Measurements from ENCODE around the gene OCLN. TPM values are rescaled to one million over a fixed set of nuclear protein-coding genes. Genes with fewer than 3 reads are reported as not detected.
"Not testable (repeated sequence)": the region's sequence is repeated elsewhere in the genome, so short reads cannot be mapped to it uniquely, and the experiment has no call there.

OCLN gene
- 2.8 and 3.5 TPM in 2 replicates for total RNA-seq (2014; rRNA removed; shearing (Covaris generic); ENCODE audit: low replicate concordance)

- Histone ChIP-seq H3K9me2 (replicated peaks; ENCODE audit: insufficient read depth, low read length) (no peaks in the 10 kb centered on the region), H3K27ac (ENCODE audit: low read length) (no peak within 1 kb of the TSS), H3K36me3 (ENCODE audit: insufficient read depth, low read length) (no peaks in the 10 kb centered on the region), H3K79me2 (ENCODE audit: low read length) (no peaks in the 10 kb centered on the region), H3K9ac (ENCODE audit: low read length) (peak within 1 kb of the TSS; percentile 44), H3K4me2 (ENCODE audit: low read depth, low read length, poor library complexity, severe bottlenecking) (peak within 1 kb of the TSS; percentile 61), H2AFZ (ENCODE audit: low read length) (peak within 1 kb of the TSS; percentile 71; the same call in 1 of the 2 replicates), H3K4me1 (ENCODE audit: low read length) (peaks cover 6% of the 10 kb centered on the region; the same call in 1 of the 2 replicates), H3K27me3 (ENCODE audit: low read length) (no peaks in the 10 kb centered on the region), H3K9me3 (ENCODE audit: low read length) (no peaks in the 10 kb centered on the region), H4K20me1 (ENCODE audit: insufficient read depth, low read depth, low read length) (no peaks in the 10 kb centered on the region), H3K4me3 (ENCODE audit: low read length) (peak within 1 kb of the TSS; percentile 57; the same call in 1 of the 2 replicates)
- no peak for DNase-seq
Measured at GRCh38 chr5:69492391-69492922, at the start of gene OCLN. Gene OCLN, plus strand, starts transcription at chr5:69492790. Its CDS starts 11,455 bp downstream, at chr5:69504245.

- Histone ChIP-seq H3K4me2 (ENCODE audit: low read depth, low read length, poor library complexity, severe bottlenecking) (no peak overlapping the region), H3K4me1 (ENCODE audit: low read length) (no peaks in the 10 kb centered on the region), H3K9me2 (replicated peaks; ENCODE audit: insufficient read depth, low read length) (no peaks in the 10 kb centered on the region), H3K9ac (ENCODE audit: low read length) (no peak overlapping the region), H3K79me2 (ENCODE audit: low read length) (no peaks in the 10 kb centered on the region), H3K4me3 (ENCODE audit: low read length) (no peak overlapping the region), H2AFZ (ENCODE audit: low read length) (no peak overlapping the region), H3K27me3 (ENCODE audit: low read length) (no peaks in the 10 kb centered on the region), H3K36me3 (ENCODE audit: insufficient read depth, low read length) (no peaks in the 10 kb centered on the region), H4K20me1 (ENCODE audit: insufficient read depth, low read depth, low read length) (no peaks in the 10 kb centered on the region), H3K27ac (ENCODE audit: low read length) (no peak overlapping the region), H3K9me3 (ENCODE audit: low read length) (no peaks in the 10 kb centered on the region)
- DNase-seq: no peak
Measured at GRCh38 chr5:69444127-69444754, 48.3 kb upstream of the OCLN start.

- DNase-seq: no peak
- no peaks in the 10 kb centered on the region for H3K79me2 ChIP-seq (ENCODE audit: low read length)
- no peak overlapping the region for H3K9ac ChIP-seq (ENCODE audit: low read length)
- no peak overlapping the region for H3K4me2 ChIP-seq (ENCODE audit: low read depth, low read length, poor library complexity, severe bottlenecking)
- H3K27me3 ChIP-seq (ENCODE audit: low read length): no peaks in the 10 kb centered on the region
- H4K20me1 ChIP-seq (ENCODE audit: insufficient read depth, low read depth, low read length): no peaks in the 10 kb centered on the region
- H3K9me2 ChIP-seq (replicated peaks; ENCODE audit: insufficient read depth, low read length): no peaks in the 10 kb centered on the region
- no peaks in the 10 kb centered on the region for H3K4me1 ChIP-seq (ENCODE audit: low read length)
- H3K27ac ChIP-seq (ENCODE audit: low read length): no peak overlapping the region
- no peaks in the 10 kb centered on the region for H3K9me3 ChIP-seq (ENCODE audit: low read length)
- no peak overlapping the region for H3K4me3 ChIP-seq (ENCODE audit: low read length)
- H3K36me3 ChIP-seq (ENCODE audit: insufficient read depth, low read length): no peaks in the 10 kb centered on the region
- no peak overlapping the region for H2AFZ ChIP-seq (ENCODE audit: low read length)
Measured at GRCh38 chr5:69449511-69449910, 43.1 kb upstream of the OCLN start.

GRCh38 chr5:69450116-69450515 lies 42.5 kb upstream of the OCLN start:
- Histone ChIP-seq H3K36me3 (ENCODE audit: insufficient read depth, low read length) (no peaks in the 10 kb centered on the region), H3K9ac (ENCODE audit: low read length) (no peak overlapping the region), H3K9me2 (replicated peaks; ENCODE audit: insufficient read depth, low read length) (no peaks in the 10 kb centered on the region), H3K4me1 (ENCODE audit: low read length) (no peaks in the 10 kb centered on the region), H2AFZ (ENCODE audit: low read length) (no peak overlapping the region), H3K27ac (ENCODE audit: low read length) (no peak overlapping the region), H4K20me1 (ENCODE audit: insufficient read depth, low read depth, low read length) (no peaks in the 10 kb centered on the region), H3K4me2 (ENCODE audit: low read depth, low read length, poor library complexity, severe bottlenecking) (no peak overlapping the region), H3K79me2 (ENCODE audit: low read length) (no peaks in the 10 kb centered on the region), H3K4me3 (ENCODE audit: low read length) (no peak overlapping the region), H3K27me3 (ENCODE audit: low read length) (no peaks in the 10 kb centered on the region), H3K9me3 (ENCODE audit: low read length) (no peaks in the 10 kb centered on the region)
- DNase-seq: no peak

- H3K27me3 ChIP-seq (ENCODE audit: low read length); DNase-seq; H3K9me3 ChIP-seq (ENCODE audit: low read length); H3K4me3 ChIP-seq (ENCODE audit: low read length); H3K36me3 ChIP-seq (ENCODE audit: insufficient read depth, low read length); H2AFZ ChIP-seq (ENCODE audit: low read length); H3K9ac ChIP-seq (ENCODE audit: low read length); H3K4me1 ChIP-seq (ENCODE audit: low read length); H3K9me2 ChIP-seq (replicated peaks; ENCODE audit: insufficient read depth, low read length); H3K27ac ChIP-seq (ENCODE audit: low read length); H3K79me2 ChIP-seq (ENCODE audit: low read length); H4K20me1 ChIP-seq (ENCODE audit: insufficient read depth, low read depth, low read length); H3K4me2 ChIP-seq (ENCODE audit: low read depth, low read length, poor library complexity, severe bottlenecking): not testable (repeated sequence)
Measured at GRCh38 chr5:69450527-69450926, 42.1 kb upstream of the OCLN start.

GRCh38 chr5:69451941-69452647 lies 40.5 kb upstream of the OCLN start:
- Histone ChIP-seq H3K79me2 (ENCODE audit: low read length) (no peaks in the 10 kb centered on the region), H3K4me3 (ENCODE audit: low read length) (no peak overlapping the region), H3K4me2 (ENCODE audit: low read depth, low read length, poor library complexity, severe bottlenecking) (no peak overlapping the region), H3K9ac (ENCODE audit: low read length) (no peak overlapping the region), H2AFZ (ENCODE audit: low read length) (no peak overlapping the region), H3K9me3 (ENCODE audit: low read length) (no peaks in the 10 kb centered on the region), H3K36me3 (ENCODE audit: insufficient read depth, low read length) (no peaks in the 10 kb centered on the region), H3K27ac (ENCODE audit: low read length) (no peak overlapping the region), H3K27me3 (ENCODE audit: low read length) (no peaks in the 10 kb centered on the region), H3K9me2 (replicated peaks; ENCODE audit: insufficient read depth, low read length) (no peaks in the 10 kb centered on the region), H4K20me1 (ENCODE audit: insufficient read depth, low read depth, low read length) (no peaks in the 10 kb centered on the region), H3K4me1 (ENCODE audit: low read length) (no peaks in the 10 kb centered on the region)
- DNase-seq: no peak

GRCh38 chr5:69453487-69453886 lies 39.1 kb upstream of the OCLN start:
- not testable (repeated sequence) for H3K79me2 ChIP-seq (ENCODE audit: low read length); H3K27me3 ChIP-seq (ENCODE audit: low read length); H3K4me3 ChIP-seq (ENCODE audit: low read length); H3K27ac ChIP-seq (ENCODE audit: low read length); H3K9me2 ChIP-seq (replicated peaks; ENCODE audit: insufficient read depth, low read length); H4K20me1 ChIP-seq (ENCODE audit: insufficient read depth, low read depth, low read length); H3K4me2 ChIP-seq (ENCODE audit: low read depth, low read length, poor library complexity, severe bottlenecking); H3K9me3 ChIP-seq (ENCODE audit: low read length); H3K4me1 ChIP-seq (ENCODE audit: low read length); H3K36me3 ChIP-seq (ENCODE audit: insufficient read depth, low read length); H3K9ac ChIP-seq (ENCODE audit: low read length); DNase-seq; H2AFZ ChIP-seq (ENCODE audit: low read length)

GRCh38 chr5:69454460-69455249 lies 37.9 kb upstream of the OCLN start:
- no peak overlapping the region for H3K4me3 ChIP-seq (ENCODE audit: low read length)
- DNase-seq: no peak
- H3K9me2 ChIP-seq (replicated peaks; ENCODE audit: insufficient read depth, low read length): no peaks in the 10 kb centered on the region
- H4K20me1 ChIP-seq (ENCODE audit: insufficient read depth, low read depth, low read length): no peaks in the 10 kb centered on the region
- no peaks in the 10 kb centered on the region for H3K79me2 ChIP-seq (ENCODE audit: low read length)
- no peaks in the 10 kb centered on the region for H3K9me3 ChIP-seq (ENCODE audit: low read length)
- H3K36me3 ChIP-seq (ENCODE audit: insufficient read depth, low read length): no peaks in the 10 kb centered on the region
- H3K9ac ChIP-seq (ENCODE audit: low read length): no peak overlapping the region
- H3K4me1 ChIP-seq (ENCODE audit: low read length): no peaks in the 10 kb centered on the region
- no peak overlapping the region for H2AFZ ChIP-seq (ENCODE audit: low read length)
- no peaks in the 10 kb centered on the region for H3K27me3 ChIP-seq (ENCODE audit: low read length)
- H3K27ac ChIP-seq (ENCODE audit: low read length): no peak overlapping the region
- H3K4me2 ChIP-seq (ENCODE audit: low read depth, low read length, poor library complexity, severe bottlenecking): no peak overlapping the region

Data from Karpas-422 (cell line).